Panc1 (cell line): ENCODE data around the gene DLK2. TPM values are rescaled to one million over a fixed set of nuclear protein-coding genes. Genes with fewer than 3 reads are reported as not detected.

Experiments used
- ATAC-seq: fragments of 200-7000 bp; cut with Tn5 transposase; 2 replicates; pipeline ENCODE4 v1.9.1; 2020; ENCODE audit warnings: mild to moderate bottlenecking, moderate library complexity
- BruUV-seq: library from RNA; stranded (reverse); fragments of 400-500 nt; replicated peaks from 2 replicates; lab custom pipeline; 2021; lab: Mats Ljungman, UMichigan
- CTCF ChIA-PET: fragments of 300-600 bp; sonication (Branson Sonifier 250); formaldehyde crosslinking; loops from one replicate; lab custom pipeline; 2022; ENCODE audit warnings: antibody characterized with exemption; lab: Charles Lee
- POLR2A ChIA-PET: fragments of 300-600 bp; sonication (Branson Sonifier 250); formaldehyde crosslinking; loops from one replicate; lab custom pipeline; 2022; ENCODE audit warnings: antibody characterized with exemption; lab: Charles Lee
- DNase-seq: peaks from one replicate; pipeline ENCODE4 v3.0.0-alpha.2; 2010; ENCODE audit warnings: low read depth, low spot score
- H3K27ac ChIP-seq: 2 replicates; pipeline ENCODE4 v1.5.1; 2011; ENCODE audit warnings: mild to moderate bottlenecking, low read length, inconsistent platforms
- H3K27me3 ChIP-seq: fragments of 200-500 bp; sonication (Bioruptor generic); 2 replicates; pipeline ENCODE4 v1.6.0; 2014; ENCODE audit warnings: low read length, inconsistent platforms; ENCODE audit not compliant: control insufficient read depth, insufficient read depth
- H3K36me3 ChIP-seq: fragments of 200-500 bp; sonication (Bioruptor generic); 2 replicates; pipeline ENCODE4 v1.5.1; 2014; ENCODE audit warnings: inconsistent platforms, mild to moderate bottlenecking, low read length, moderate library complexity; ENCODE audit not compliant: control insufficient read depth, insufficient read depth
- H3K4me1 ChIP-seq: 2 replicates; pipeline ENCODE4 v1.5.1; 2011; ENCODE audit warnings: inconsistent platforms, mild to moderate bottlenecking, low read length, moderate library complexity; ENCODE audit not compliant: control insufficient read depth, insufficient read depth
- H3K4me3 ChIP-seq, 2 experiments: 2 replicates each; pipeline ENCODE4 v1.5.1; 2011 to 2012; ENCODE audit warnings: low read depth in 2 of 2, low read length in 2 of 2, mild to moderate bottlenecking in 2 of 2, inconsistent platforms in 1 of 2, moderate library complexity in 1 of 2
- H3K9me3 ChIP-seq: fragments of 200-500 bp; sonication (Bioruptor generic); 2 replicates; pipeline ENCODE4 v1.5.1; 2014; ENCODE audit warnings: low read depth, mild to moderate bottlenecking, inconsistent platforms, low read length, moderate library complexity; ENCODE audit not compliant: control insufficient read depth, insufficient read depth
- CTCF ChIP-seq: fragments of 450-650 bp; IDR thresholded peaks from 2 replicates; pipeline ENCODE4 v1.5.1; 2017; ENCODE audit warnings: mild to moderate bottlenecking
- POLR2AphosphoS5 ChIP-seq: IDR thresholded peaks from 2 replicates; pipeline ENCODE4 v1.6.1; 2012; ENCODE audit warnings: mild to moderate bottlenecking, low read depth, low read length, moderate library complexity
- REST ChIP-seq, 2 experiments: IDR thresholded peaks; 2 replicates each; pipeline ENCODE4 v1.6.1; 2011 to 2012; ENCODE audit warnings: low read depth in 2 of 2, control low read depth in 1 of 2, low read length in 1 of 2, mild to moderate bottlenecking in 1 of 2, moderate library complexity in 1 of 2; ENCODE audit not compliant: insufficient read depth in 1 of 2
- SIN3A ChIP-seq: IDR thresholded peaks from 2 replicates; pipeline ENCODE4 v1.6.1; 2012; ENCODE audit warnings: low read depth, mild to moderate bottlenecking, low read length, moderate library complexity, borderline replicate concordance; ENCODE audit not compliant: insufficient read depth
- TCF7L2 ChIP-seq: IDR thresholded peaks from 2 replicates; pipeline ENCODE4 v1.6.1; 2011; ENCODE audit warnings: mild to moderate bottlenecking, low read depth, low read length, inconsistent platforms
- in situ Hi-C: cut with HindIII; loops from 2 replicates; pipeline ENCODE4 v1.10.0; 2016; ENCODE audit warnings: low sequenced_read_pairs, low pct_unique_long_range_greater_than_20kb
- intact Hi-C: fragments of 100-400 bp; cut with micrococcal nuclease; formaldehyde crosslinking; loops from one replicate; pipeline ENCODE4 v1.10.0; 2022; ENCODE audit not compliant: unreplicated experiment
- total RNA-seq: library from RNA; stranded (reverse); gene quantifications from one replicate; pipeline ENCODE4 v1.2.1, GENCODE V29; 2021; ENCODE audit not compliant: unreplicated experiment

The DLK2 gene
- total RNA-seq, 1 experiment from 2014 or later = 19.1 TPM

GRCh38 chr6:43481075-43481474 lies 25.7 kb upstream of the DLK2 start:
- in situ Hi-C loops (no loop called here), intact Hi-C loops (no loop called here)
- no peaks in the 10 kb centered on the region for H3K27me3 ChIP-seq
- ChIA-PET POLR2A (no interaction called here), CTCF (interaction anchor here (0.6 kb wide), 1 partner anchor 87 kb away, joined by 6 read pairs; no protein-coding TSS in a partner anchor)
- no peak for DNase-seq
- no peak for ATAC-seq
- no peak for TF ChIP-seq CTCF
- TF ChIP-seq POLR2AphosphoS5 = no peak
- TF ChIP-seq TCF7L2 = no peak
- TF ChIP-seq REST (IDR thresholded peaks at IDR 0.05; ENCODE audit: insufficient read depth in 1 of 2, low read depth in 2 of 2, low read length in 1 of 2) = no peak
- BruUV-seq = no TSS peak
- H3K4me1 ChIP-seq = peaks cover 13% of the 10 kb centered on the region
- no peak overlapping the region for H3K4me3 ChIP-seq
- no peaks in the 10 kb centered on the region for H3K36me3 ChIP-seq
- no peaks in the 10 kb centered on the region for H3K9me3 ChIP-seq
- H3K27ac ChIP-seq = peak overlapping the region; percentile 5; the same call in 1 of the 2 replicates

- ChIA-PET CTCF (interaction anchor here (0.6 to 0.8 kb wide), 5 partner anchors 17 to 47 kb away, joined by 3 to 6 read pairs (median 3); partner anchors contain the start of gene LRRC73), POLR2A (interaction anchor here (0.6 to 0.7 kb wide), 6 partner anchors 18 to 584 kb away, joined by 3 to 4 read pairs (median 3); partner anchors contain the start of gene LRRC73)
- peak overlapping the region; percentile 62 to 74 for H3K4me3 ChIP-seq
- TF ChIP-seq SIN3A = no peak
- TF ChIP-seq POLR2AphosphoS5 = no peak
- TF ChIP-seq REST (IDR thresholded peaks at IDR 0.05; ENCODE audit: insufficient read depth in 1 of 2, low read depth in 2 of 2, low read length in 1 of 2) = no peak
- TF ChIP-seq CTCF = no peak
- no peak for TF ChIP-seq TCF7L2
- H3K36me3 ChIP-seq = no peaks in the 10 kb centered on the region
- peaks cover 13% of the 10 kb centered on the region for H3K4me1 ChIP-seq
- intact Hi-C loops (no loop called here), in situ Hi-C loops (no loop called here)
- no peaks in the 10 kb centered on the region for H3K9me3 ChIP-seq
- no peak for DNase-seq
- no peaks in the 10 kb centered on the region for H3K27me3 ChIP-seq
- TSS peak; percentile 82 for BruUV-seq
- no peak for ATAC-seq
- peak overlapping the region; percentile 78 for H3K27ac ChIP-seq
Measured at GRCh38 chr6:43478008-43478372, 22.6 kb upstream of the DLK2 start.
